WTC11 (cell line): ENCODE measurements around the gene RXFP3. TPM values are rescaled to one million over a fixed set of nuclear protein-coding genes. Genes with fewer than 3 reads are reported as not detected.

Experiments
- ATAC-seq: fragments of 200-7000 bp; cut with Tn5 transposase; 2 replicates; pipeline ENCODE4 v1.10.0; 2021; ENCODE audit warnings: mild to moderate bottlenecking, moderate library complexity
- CTCF ChIA-PET: fragments of 300-600 bp; sonication (Branson Sonifier 250); formaldehyde crosslinking; loops from one replicate; lab custom pipeline; 2021; ENCODE audit warnings: antibody characterized with exemption; lab: Charles Lee
- POLR2A ChIA-PET: fragments of 350-600 bp; sonication (Branson Sonifier 250); formaldehyde crosslinking; loops from one replicate; lab custom pipeline; 2021; ENCODE audit warnings: antibody characterized with exemption; lab: Charles Lee
- DNase-seq: peaks from one replicate; pipeline ENCODE4 v3.0.0; 2021; ENCODE audit warnings: low spot score
- H3K27ac Mint-ChIP-seq: 2 replicates; pipeline ENCODE4 v1.8.0; 2021; ENCODE audit warnings: mixed read lengths
- H3K27me3 Mint-ChIP-seq: 2 replicates; pipeline ENCODE4 v1.8.0; 2021; ENCODE audit warnings: low read depth, mild to moderate bottlenecking, moderate library complexity, mixed read lengths
- H3K36me3 Mint-ChIP-seq: 2 replicates; pipeline ENCODE4 v1.8.0; 2021; ENCODE audit warnings: mixed read lengths
- H3K4me1 Mint-ChIP-seq: 2 replicates; pipeline ENCODE4 v1.8.0; 2022; ENCODE audit warnings: mixed read lengths
- H3K4me3 Mint-ChIP-seq: 2 replicates; pipeline ENCODE4 v1.8.0; 2021; ENCODE audit warnings: mild to moderate bottlenecking, moderate library complexity, mixed read lengths
- H3K9me3 Mint-ChIP-seq: 2 replicates; pipeline ENCODE4 v1.8.0; 2021; ENCODE audit warnings: mixed read lengths
- AFF4 ChIP-seq: sonication (generic); formaldehyde crosslinking; IDR thresholded peaks from 2 replicates; pipeline ENCODE4 v1.8.1; 2023; ENCODE audit warnings: mild to moderate bottlenecking, missing genetic modification reagents, borderline replicate concordance
- ELF4 ChIP-seq: sonication (generic); formaldehyde crosslinking; IDR thresholded peaks from 2 replicates; pipeline ENCODE4 v1.8.1; 2022; ENCODE audit warnings: low read depth, mild to moderate bottlenecking, moderate library complexity, missing genetic modification reagents
- ERG ChIP-seq: fragments of 250-450 bp; sonication (Bioruptor Pico); IDR thresholded peaks from 2 replicates; pipeline ENCODE4 v1.8.0; 2021; ENCODE audit warnings: mild to moderate bottlenecking
- HMGA2 ChIP-seq: fragments of 250-450 bp; sonication (Bioruptor Pico); IDR thresholded peaks from 2 replicates; pipeline ENCODE4 v1.4.0; 2021; ENCODE audit warnings: mild to moderate bottlenecking, moderate library complexity
- NFE2L1 ChIP-seq: sonication (generic); formaldehyde crosslinking; IDR thresholded peaks from 2 replicates; pipeline ENCODE4 v1.8.1; 2023; ENCODE audit warnings: missing genetic modification reagents
- TEAD1 ChIP-seq: sonication (generic); formaldehyde crosslinking; IDR thresholded peaks from 2 replicates; pipeline ENCODE4 v1.8.0; 2022; ENCODE audit warnings: mild to moderate bottlenecking, missing genetic modification reagents
- total RNA-seq: library from RNA; stranded (reverse); gene quantifications from 3 replicates; pipeline ENCODE4 v1.2.3, GENCODE V29; 2021

Gene RXFP3
- total RNA-seq, 1 experiment from 2014 or later: 0.22 TPM

- ChIA-PET CTCF (no interaction called here), POLR2A (no interaction called here)
- ATAC-seq (no peak), DNase-seq (no peak)
- Mint-ChIP-seq H3K4me1 (peaks cover 10% of the 10 kb centered on the region), H3K9me3 (peaks cover 10% of the 10 kb centered on the region), H3K27me3 (no peaks in the 10 kb centered on the region), H3K36me3 (peaks cover 21% of the 10 kb centered on the region), H3K27ac (no peak within 1 kb of the TSS), H3K4me3 (no peak within 1 kb of the TSS)
- TF ChIP-seq ELF4 (CRISPR knock-in tag) (no peak), ERG (no peak), TEAD1 (CRISPR knock-in tag) (no peak)
Measured at GRCh38 chr5:33984671-33985124, 48.5 kb downstream of the RXFP3 start, which contains the start of gene SLC45A2. SLC45A2 (minus strand) TSS chr5:33984693; CDS start chr5:33984583, 110 bp downstream.

- ATAC-seq (no peak), DNase-seq (no peak)
- ChIA-PET POLR2A (no interaction called here), CTCF (no interaction called here)
- TF ChIP-seq HMGA2 (CRISPR knock-in tag) (no peak), NFE2L1 (peak; percentile 38; the same call in 1 of the 2 replicates), AFF4 (CRISPR knock-in tag) (no peak)
- H3K4me3 Mint-ChIP-seq: no peak overlapping the region
- H3K4me1 Mint-ChIP-seq: peaks cover 11% of the 10 kb centered on the region
- H3K9me3 Mint-ChIP-seq: peaks cover 8% of the 10 kb centered on the region
- peaks cover 21% of the 10 kb centered on the region for H3K36me3 Mint-ChIP-seq
- H3K27me3 Mint-ChIP-seq: no peaks in the 10 kb centered on the region
- H3K27ac Mint-ChIP-seq: no peak overlapping the region
Measured at GRCh38 chr5:33985447-33985846, 49.3 kb downstream of the RXFP3 start.

Other genes with a start within 250 kb of the RXFP3 start
- 10.2 to 13.5 TPM (median 11.5 TPM) in 3 replicates for gene ADAMTS12, start 44.4 kb upstream of the RXFP3 start, total RNA-seq
- gene SLC45A2, start 48.3 kb downstream of the RXFP3 start, total RNA-seq: not detected in 3 replicates
- 11.2 to 12.0 TPM (median 11.9 TPM) in 3 replicates for gene AMACR, start 71.7 kb downstream of the RXFP3 start, total RNA-seq
- gene C1QTNF3, start 106.8 kb downstream of the RXFP3 start, total RNA-seq: 1.2 to 2.1 TPM (median 2.0 TPM) in 3 replicates